ENCODE data around the gene STOML3. TPM values are rescaled to one million over a fixed set of nuclear protein-coding genes. Genes with fewer than 3 reads are reported as not detected.

STOML3 gene
- total RNA-seq, 1 experiment from 2014 or later, result not detected

- TF ChIP-seq E2F5 (CRISPR knock-in tag; IDR thresholded peaks at IDR 0.05) (no peak), ATF2 (CRISPR knock-in tag; IDR thresholded peaks at IDR 0.05; ENCODE audit: borderline replicate concordance, low read depth) (no peak)
Observed at GRCh38 chr13:39038569-39039030, 48.0 kb upstream of the STOML3 start (continued).

- H3K27ac Mint-ChIP-seq, result peak within 1 kb of the TSS; percentile 81
- no peaks in the 10 kb centered on the region for H3K9me3 Mint-ChIP-seq
- ATAC-seq (peak; percentile 86), DNase-seq (ENCODE audit: low spot score) (peak; percentile 88)
- ChIA-PET CTCF (interaction anchor here (0.9 to 1.5 kb wide), 3 partner anchors 10 to 25 kb away, joined by 3 to 6 read pairs (median 6); no protein-coding TSS in a partner anchor), POLR2A (interaction anchor here (1.0 to 1.8 kb wide), 4 partner anchors 8 to 14 kb away, joined by 3 to 10 read pairs (median 5); no protein-coding TSS in a partner anchor)
- no peaks in the 10 kb centered on the region for H3K27me3 Mint-ChIP-seq (ENCODE audit: low read depth)
- peak within 1 kb of the TSS; percentile 92 for H3K4me3 Mint-ChIP-seq
- peaks cover 34% of the 10 kb centered on the region for H3K4me1 Mint-ChIP-seq
- H3K36me3 Mint-ChIP-seq, result peaks cover 9% of the 10 kb centered on the region
- no peak for TF ChIP-seq ZSCAN18 (CRISPR knock-in tag; IDR thresholded peaks at IDR 0.05)
- no peak for TF ChIP-seq ZNF317 (CRISPR knock-in tag; IDR thresholded peaks at IDR 0.05; ENCODE audit: borderline replicate concordance, low read depth)
- no peak for TF ChIP-seq ZNF396 (CRISPR knock-in tag; IDR thresholded peaks at IDR 0.05; ENCODE audit: borderline replicate concordance)
- TF ChIP-seq CDX4 (CRISPR knock-in tag; IDR thresholded peaks at IDR 0.05; ENCODE audit: borderline replicate concordance), result no peak
- TF ChIP-seq TEAD1 (CRISPR knock-in tag; IDR thresholded peaks at IDR 0.05), result peak; percentile 81
- no peak; the same call in 1 of the 2 replicates for TF ChIP-seq ZBTB43 (CRISPR knock-in tag; IDR thresholded peaks at IDR 0.05)
- TF ChIP-seq JUN (CRISPR knock-in tag; IDR thresholded peaks at IDR 0.05), result peak; percentile 77; the same call in 1 of the 2 replicates
- no peak for TF ChIP-seq E2F1 (CRISPR knock-in tag; IDR thresholded peaks at IDR 0.05)
- TF ChIP-seq IRF1 (CRISPR knock-in tag; IDR thresholded peaks at IDR 0.05), result no peak
- TF ChIP-seq ZNF423 (CRISPR knock-in tag; IDR thresholded peaks at IDR 0.05), result no peak
- no peak; the same call in 1 of the 2 replicates for TF ChIP-seq TP53 (CRISPR knock-in tag; IDR thresholded peaks at IDR 0.05)
- TF ChIP-seq ZNF416 (CRISPR knock-in tag; IDR thresholded peaks at IDR 0.05), result no peak
- TF ChIP-seq MAX (CRISPR knock-in tag; IDR thresholded peaks at IDR 0.05), result peak; percentile 92
- no peak for TF ChIP-seq ZNF138 (CRISPR knock-in tag; conservative IDR thresholded peaks at IDR 0.05)
- TF ChIP-seq ZMAT4 (CRISPR knock-in tag; IDR thresholded peaks at IDR 0.05), result no peak
- TF ChIP-seq ATF2 (CRISPR knock-in tag; IDR thresholded peaks at IDR 0.05; ENCODE audit: borderline replicate concordance, low read depth), result no peak
- no peak for TF ChIP-seq ERG (CRISPR knock-in tag; IDR thresholded peaks at IDR 0.05)
- TF ChIP-seq ATF3 (CRISPR knock-in tag; conservative IDR thresholded peaks at IDR 0.05), result no peak
Observed at GRCh38 chr13:39037880-39038568, 47.4 kb upstream of the STOML3 start, which contains the start of the genes NHLRC3 and PROSER1. TSS of gene NHLRC3 (plus strand) at chr13:39038456. CDS start at chr13:39038640, 184 bp downstream. TSS of gene PROSER1 (minus strand) at chr13:39038089. CDS start at chr13:39037242, 847 bp downstream.
